ENCODE measurements around the gene BTG2. TPM values are rescaled to one million over a fixed set of nuclear protein-coding genes. Genes with fewer than 3 reads are reported as not detected.
A peak's percentile ranks its signal among the peaks of the same experiment; 100 is the strongest.

The BTG2 gene
- total and polyA plus RNA-seq, 2 experiments from 2014 or later = 6.3 to 9.1 TPM

- TF ChIP-seq ZNF462 (CRISPR knock-in tag; IDR thresholded peaks at IDR 0.05) = no peak
Observed at GRCh38 chr1:203276916-203277545, 28.3 kb upstream of the BTG2 start (continued).

- no peak overlapping the region for H3K4me3 ChIP-seq
- no peaks in the 10 kb centered on the region for H3K36me3 ChIP-seq (ENCODE audit: insufficient read depth)
- peaks cover 15% of the 10 kb centered on the region; the same call in 1 of the 2 replicates for H3K4me1 ChIP-seq (ENCODE audit: insufficient read depth)
- H2AFZ ChIP-seq = peak overlapping the region; percentile 89
- no peaks in the 10 kb centered on the region for H3K9me3 Mint-ChIP-seq
- H3K4me3 Mint-ChIP-seq = peak overlapping the region; percentile 32
- no peaks in the 10 kb centered on the region for H3K9me2 ChIP-seq (ENCODE audit: insufficient read depth)
- ATAC-seq (peak; percentile 75), DNase-seq (ENCODE audit: low spot score) (peak; percentile 49)
- H3K27me3 ChIP-seq (ENCODE audit: insufficient read depth) = peaks cover 12% of the 10 kb centered on the region
- no peaks in the 10 kb centered on the region for H3F3A ChIP-seq (replicated peaks; ENCODE audit: low read depth)
- no peaks in the 10 kb centered on the region for H4K20me1 ChIP-seq (replicated peaks; ENCODE audit: insufficient read depth)
- H3K27ac ChIP-seq (ENCODE audit: low read depth) = no peak overlapping the region
- H3K27me3 Mint-ChIP-seq (ENCODE audit: insufficient read depth, low read depth, poor library complexity) = peaks cover 31% of the 10 kb centered on the region
- H3K4me1 Mint-ChIP-seq = peaks cover 23% of the 10 kb centered on the region
- H3K79me2 ChIP-seq (replicated peaks; ENCODE audit: insufficient read depth) = no peaks in the 10 kb centered on the region
- 0 out of 2 replicates have a peak overlapping the region, but pooled peaks have one; percentile 23 for H3K4me2 ChIP-seq
- no peaks in the 10 kb centered on the region for H3K36me3 Mint-ChIP-seq (ENCODE audit: low read depth)
- H3K27ac Mint-ChIP-seq = no peak overlapping the region
- TF ChIP-seq POLR2AphosphoS5 (IDR thresholded peaks at IDR 0.05; ENCODE audit: low read depth) (no peak), ETS1 (IDR thresholded peaks at IDR 0.05) (no peak), NANOG (IDR thresholded peaks at IDR 0.05; ENCODE audit: borderline replicate concordance) (no peak), STAT1 (IDR thresholded peaks at IDR 0.05; ENCODE audit: unreplicated experiment) (no peak), CREB1 (CRISPR knock-in tag; IDR thresholded peaks at IDR 0.05; ENCODE audit: low read depth) (no peak)
- TF ChIP-seq, protein P1, sequence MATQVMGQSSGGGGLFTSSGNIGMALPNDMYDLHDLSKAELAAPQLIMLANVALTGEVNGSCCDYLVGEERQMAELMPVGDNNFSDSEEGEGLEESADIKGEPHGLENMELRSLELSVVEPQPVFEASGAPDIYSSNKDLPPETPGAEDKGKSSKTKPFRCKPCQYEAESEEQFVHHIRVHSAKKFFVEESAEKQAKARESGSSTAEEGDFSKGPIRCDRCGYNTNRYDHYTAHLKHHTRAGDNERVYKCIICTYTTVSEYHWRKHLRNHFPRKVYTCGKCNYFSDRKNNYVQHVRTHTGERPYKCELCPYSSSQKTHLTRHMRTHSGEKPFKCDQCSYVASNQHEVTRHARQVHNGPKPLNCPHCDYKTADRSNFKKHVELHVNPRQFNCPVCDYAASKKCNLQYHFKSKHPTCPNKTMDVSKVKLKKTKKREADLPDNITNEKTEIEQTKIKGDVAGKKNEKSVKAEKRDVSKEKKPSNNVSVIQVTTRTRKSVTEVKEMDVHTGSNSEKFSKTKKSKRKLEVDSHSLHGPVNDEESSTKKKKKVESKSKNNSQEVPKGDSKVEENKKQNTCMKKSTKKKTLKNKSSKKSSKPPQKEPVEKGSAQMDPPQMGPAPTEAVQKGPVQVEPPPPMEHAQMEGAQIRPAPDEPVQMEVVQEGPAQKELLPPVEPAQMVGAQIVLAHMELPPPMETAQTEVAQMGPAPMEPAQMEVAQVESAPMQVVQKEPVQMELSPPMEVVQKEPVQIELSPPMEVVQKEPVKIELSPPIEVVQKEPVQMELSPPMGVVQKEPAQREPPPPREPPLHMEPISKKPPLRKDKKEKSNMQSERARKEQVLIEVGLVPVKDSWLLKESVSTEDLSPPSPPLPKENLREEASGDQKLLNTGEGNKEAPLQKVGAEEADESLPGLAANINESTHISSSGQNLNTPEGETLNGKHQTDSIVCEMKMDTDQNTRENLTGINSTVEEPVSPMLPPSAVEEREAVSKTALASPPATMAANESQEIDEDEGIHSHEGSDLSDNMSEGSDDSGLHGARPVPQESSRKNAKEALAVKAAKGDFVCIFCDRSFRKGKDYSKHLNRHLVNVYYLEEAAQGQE (IDR thresholded peaks at IDR 0.05; ENCODE audit: unreplicated experiment) = no peak
Observed at GRCh38 chr1:203278082-203278884, 27.0 kb upstream of the BTG2 start.
